A549 (cell line): ENCODE measurements around the gene FUCA1. TPM values are rescaled to one million over a fixed set of nuclear protein-coding genes. Genes with fewer than 3 reads are reported as not detected.

ENCODE experiments used
- ATAC-seq, 2 experiments: fragments of 200-7000 bp in 1 of 2; fragments of >200 bp in 1 of 2; cut with Nextera tagmentation in 1 of 2; cut with Tn5 transposase in 1 of 2; 3 replicates each; pipeline versions ENCODE4 v1.8.0 to v1.9.1; 2018 to 2020; ENCODE audit warnings: mild to moderate bottlenecking in 1 of 2, moderate library complexity in 1 of 2
- CTCF ChIA-PET: fragments of 300-600 bp; sonication (Branson Sonifier 250); formaldehyde crosslinking; extraction: SDS; loops from one replicate; lab custom pipeline; 2021; ENCODE audit warnings: antibody characterized with exemption, inconsistent platforms; lab: Yijun Ruan, JAX
- POLR2A ChIA-PET: fragments of 350-600 bp; formaldehyde crosslinking; extraction: SDS; loops from one replicate; lab custom pipeline; 2021; ENCODE audit warnings: antibody characterized with exemption, inconsistent platforms; lab: Yijun Ruan, JAX
- DNase-seq, 2 experiments: peaks; one replicate each; pipeline versions ENCODE4 v3.0.0 to v3.0.0-alpha.2; 2011 to 2016; ENCODE audit warnings: low read depth in 1 of 2, low spot score in 1 of 2
- FAIRE-seq: peaks from 2 replicates; lab custom pipeline; 2011; peaks lifted over from hg19 to GRCh38; lab: Jason Lieb, UNC
- H3K27ac ChIP-seq, 2 experiments: fragments of >200 bp; sonication (Bioruptor Twin); formaldehyde crosslinking; 3 replicates each; pipeline ENCODE4 v1.5.1; 2016 to 2017
- H3K4me1 ChIP-seq: fragments of >200 bp; sonication (Bioruptor Twin); formaldehyde crosslinking; 3 replicates; pipeline ENCODE4 v1.6.1; 2016
- H3K4me2 ChIP-seq: fragments of >200 bp; sonication (Bioruptor Twin); formaldehyde crosslinking; 3 replicates; pipeline ENCODE4 v1.6.1; 2016
- H3K4me3 ChIP-seq: fragments of >200 bp; sonication (Bioruptor Twin); formaldehyde crosslinking; 3 replicates; pipeline ENCODE4 v1.5.1; 2016
- H3K9me3 ChIP-seq: fragments of >200 bp; sonication (Bioruptor Twin); formaldehyde crosslinking; 3 replicates; pipeline ENCODE4 v1.6.1; 2016
- CHD2 ChIP-seq: fragments of 150-350 bp; IDR thresholded peaks from 2 replicates; pipeline ENCODE4 v1.6.1; 2014; ENCODE audit warnings: low read length; ENCODE audit not compliant: partially characterized antibody
- HDAC2 ChIP-seq: fragments of 200-600 bp; sonication (generic); IDR thresholded peaks from 2 replicates; pipeline ENCODE4 v1.6.1; 2016
- HOXA7 ChIP-seq: fragments of 250-450 bp; sonication (Bioruptor Pico); IDR thresholded peaks from 2 replicates; pipeline ENCODE4 v1.5.0; 2020; ENCODE audit warnings: mild to moderate bottlenecking, moderate library complexity
- HOXB5 ChIP-seq: fragments of 250-450 bp; sonication (Bioruptor Pico); IDR thresholded peaks from 2 replicates; pipeline ENCODE4 v1.5.0; 2020; ENCODE audit warnings: mild to moderate bottlenecking, moderate library complexity
- JUN ChIP-seq, 2 experiments: fragments of >200 bp; sonication (Bioruptor Twin); formaldehyde crosslinking; IDR thresholded peaks; 2 replicates in 1 of 2; 3 replicates in 1 of 2; pipeline ENCODE4 v1.6.1; 2016 to 2017
- KDM1A ChIP-seq: fragments of 200-600 bp; sonication (generic); IDR thresholded peaks from 2 replicates; pipeline ENCODE4 v1.6.1; 2016; ENCODE audit warnings: low read depth, mild to moderate bottlenecking
- MAFK ChIP-seq: fragments of 450-650 bp; IDR thresholded peaks from 2 replicates; pipeline ENCODE4 v1.6.1; 2014; ENCODE audit not compliant: partially characterized antibody
- NPAS2 ChIP-seq: fragments of 250-450 bp; sonication (Bioruptor Pico); IDR thresholded peaks from 2 replicates; pipeline ENCODE4 v1.8.0; 2022; ENCODE audit warnings: mild to moderate bottlenecking, moderate library complexity, borderline replicate concordance
- PHF8 ChIP-seq: fragments of 200-600 bp; sonication (generic); IDR thresholded peaks from 2 replicates; pipeline ENCODE4 v1.6.1; 2016; ENCODE audit warnings: low read depth, mild to moderate bottlenecking, antibody characterized with exemption, moderate library complexity, borderline replicate concordance
- RAD21 ChIP-seq, 2 experiments: fragments of >200 bp in 1 of 2; sonication (Bioruptor Twin) in 1 of 2; formaldehyde crosslinking in 1 of 2; IDR thresholded peaks in 1 of 2; conservative IDR thresholded peaks in 1 of 2; 2 replicates in 1 of 2; 3 replicates in 1 of 2; pipeline ENCODE4 v1.6.1; 2012 to 2018; ENCODE audit warnings: inconsistent platforms in 1 of 2
- RARB ChIP-seq: fragments of 250-450 bp; sonication (Bioruptor Pico); IDR thresholded peaks from 2 replicates; pipeline ENCODE4 v1.8.0; 2021; ENCODE audit warnings: mild to moderate bottlenecking, moderate library complexity
- RNF2 ChIP-seq: fragments of 200-600 bp; sonication (generic); IDR thresholded peaks from 2 replicates; pipeline ENCODE4 v1.6.1; 2016; ENCODE audit warnings: low read depth, mild to moderate bottlenecking, antibody characterized with exemption, moderate library complexity, borderline replicate concordance
- TP53 ChIP-seq: fragments of 250-450 bp; sonication (Bioruptor Pico); IDR thresholded peaks from 2 replicates; pipeline ENCODE4 v1.5.0; 2021; ENCODE audit warnings: mild to moderate bottlenecking, moderate library complexity
- ZC3H11A ChIP-seq: fragments of 450-650 bp; IDR thresholded peaks from 2 replicates; pipeline ENCODE4 v1.6.1; 2014; ENCODE audit warnings: antibody characterized with exemption, mild to moderate bottlenecking
- WGBS: methylation state at CpG from one replicate; pipeline ENCODE4 v1.1.6; 2017; ENCODE audit errors: missing lambda C conversion rate; 5-methylcytosine and 5-hydroxymethylcytosine counted together
- polyA plus RNA-seq, 4 experiments: library from polyadenylated mRNA; depleted of rRNA in 3 of 4; stranded (reverse); fragments of >200 nt; fragmentation: RNase III in 1 of 4; extraction: RNeasy Plus Mini Kit Qiagen cat#74134 plus additional on column Dnase treatment in 1 of 4; gene quantifications; 2 replicates in 3 of 4; 3 replicates in 1 of 4; pipeline ENCODE4 v1.2.3, GENCODE V29; 2011 to 2017
- TF ChIP-seq, protein P1 (sequence below): fragments of 250-450 bp; sonication (Bioruptor Pico); IDR thresholded peaks from 2 replicates; pipeline ENCODE4 v1.5.0; 2021; ENCODE audit warnings: mild to moderate bottlenecking, moderate library complexity, borderline replicate concordance
- TF ChIP-seq, protein P2 (sequence below): fragments of 150-350 bp; IDR thresholded peaks from 2 replicates; pipeline ENCODE4 v1.6.1; 2014; ENCODE audit warnings: low read depth, mild to moderate bottlenecking, low read length
- TF ChIP-seq, protein P3 (sequence below): fragments of >200 bp; sonication (Bioruptor Twin); formaldehyde crosslinking; IDR thresholded peaks from 2 replicates; pipeline ENCODE4 v1.6.1; 2016
- TF ChIP-seq, protein P4 (sequence below): IDR thresholded peaks from 2 replicates; pipeline ENCODE4 v1.6.1; 2012
- TF ChIP-seq, protein P5 (sequence below): fragments of >200 bp; sonication (Bioruptor Twin); formaldehyde crosslinking; IDR thresholded peaks from 3 replicates; pipeline ENCODE4 v1.6.1; 2016

FUCA1 gene
- polyA plus RNA-seq, 2 of the 4 experiments (the other 2 are of a cell fraction): 9.7 to 16.1 TPM

DNA sequence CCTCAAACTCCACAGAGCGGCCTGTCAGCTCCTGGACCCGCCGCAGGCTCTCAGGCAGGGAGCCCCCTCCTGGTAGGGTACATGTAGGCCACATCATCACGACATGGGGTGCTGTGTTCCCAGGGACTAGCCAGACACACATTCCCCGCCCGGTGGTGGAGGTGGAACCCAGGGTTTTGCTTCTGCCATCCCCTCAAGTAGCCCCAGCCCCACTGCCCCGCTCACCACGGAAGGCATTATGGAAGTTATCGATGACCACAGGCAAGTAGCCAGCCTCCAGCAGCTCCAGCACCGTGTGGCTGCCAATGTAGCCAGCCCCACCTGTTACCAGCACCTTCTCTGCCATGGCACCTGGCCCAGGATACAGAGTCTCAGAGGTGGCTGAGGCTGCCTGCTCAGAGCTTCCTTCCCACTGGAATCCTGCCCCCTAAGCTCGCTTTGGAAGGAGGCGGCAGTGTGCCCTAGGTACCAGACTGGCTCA is 69.4 kb downstream of the FUCA1 start:
- peak overlapping the region; percentile 89 for H3K4me2 ChIP-seq
- no peak for FAIRE-seq
- CTCF ChIA-PET: interaction anchor here (0.6 to 3.3 kb wide), 7 partner anchors 11 to 257 kb away, joined by 3 to 19 read pairs (median 5); no protein-coding TSS in a partner anchor
- POLR2A ChIA-PET: interaction anchor here (4.2 kb wide), 1 partner anchor 8 kb away, joined by 19 read pairs; the partner anchor contains the start of gene LYPLA2
- WGBS: 91% methylated on average over 4 of the region's 12 CpGs
- peak overlapping the region; percentile 72; the same call in 2 of the 3 replicates for H3K4me3 ChIP-seq
- DNase-seq: peak in 1 of 2 experiments; percentile 31
- no peak for ATAC-seq
- peaks cover 16% of the 10 kb centered on the region for H3K4me1 ChIP-seq
- no peaks in the 10 kb centered on the region for H3K9me3 ChIP-seq
- no peak for TF ChIP-seq TP53 (CRISPR knock-in tag)
- TF ChIP-seq, all 56 proteins: peak for 0
- peak overlapping the region; percentile 89 to 99 for H3K27ac ChIP-seq

DNA sequence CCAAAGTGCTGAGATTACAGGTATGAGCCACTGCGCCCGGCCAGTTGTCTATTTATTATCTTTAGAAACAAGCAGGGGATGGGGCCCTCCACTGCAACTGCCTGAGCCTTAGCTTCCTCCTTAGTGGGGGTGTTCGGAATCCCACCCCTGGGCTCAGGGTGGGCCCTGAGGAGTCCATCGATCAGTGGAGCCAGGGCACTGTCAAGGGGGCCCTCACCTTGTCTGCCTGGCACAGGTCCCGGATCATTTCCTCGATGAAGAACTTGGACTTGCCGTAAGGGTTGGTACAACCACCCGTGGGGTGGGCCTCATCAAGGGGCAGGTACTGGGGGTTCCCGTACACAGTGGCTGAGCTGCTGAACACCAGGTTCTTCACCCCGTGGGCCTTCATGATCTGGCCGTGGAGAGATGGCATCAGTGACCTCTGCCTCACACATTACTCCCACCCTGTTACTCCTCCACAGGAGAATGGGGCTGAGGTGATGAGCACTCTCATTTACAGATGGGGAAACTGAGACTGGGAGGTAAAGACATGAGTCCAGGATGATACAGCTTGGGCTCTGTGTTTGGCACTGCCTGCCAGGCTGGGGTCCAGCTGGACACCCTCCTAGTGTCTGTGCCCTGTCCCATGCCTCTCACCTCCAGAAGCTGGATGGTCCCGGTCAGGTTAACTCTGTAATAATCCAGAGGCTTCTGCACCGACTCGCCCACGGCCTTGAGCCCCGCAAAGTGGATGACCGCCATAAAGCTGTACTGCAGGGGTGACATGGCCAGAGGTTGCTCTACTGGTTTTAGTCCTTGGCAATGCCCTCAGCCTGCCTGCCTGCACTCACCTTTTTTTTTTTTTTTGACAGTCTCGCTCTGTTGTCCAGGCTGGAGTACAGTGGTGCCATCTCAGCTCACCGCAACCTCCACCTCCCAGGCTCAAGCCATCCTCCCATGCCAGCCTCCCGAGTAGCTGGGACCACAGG is 70.3 kb downstream of the FUCA1 start:
- Histone ChIP-seq H3K4me3 (no peak overlapping the region), H3K27ac (peak overlapping the region in 1 of 2 experiments; percentile 99; a peak in 1 of 6 replicates), H3K4me2 (no peak overlapping the region), H3K9me3 (no peaks in the 10 kb centered on the region), H3K4me1 (peaks cover 25% of the 10 kb centered on the region)
- TF ChIP-seq RAD21 (conservative IDR thresholded peaks at IDR 0.05 in 1 of 2, IDR thresholded peaks at IDR 0.05 in 1 of 2) (no peak), JUN (IDR thresholded peaks at IDR 0.05) (no peak), RNF2 (no peak), RARB (no peak), HOXB5 (CRISPR knock-in tag) (no peak), NPAS2 (CRISPR knock-in tag) (no peak), HOXA7 (no peak), MAFK (no peak), ZC3H11A (no peak), PHF8 (no peak), CHD2 (no peak), HDAC2 (no peak), KDM1A (no peak)
- TF ChIP-seq, protein P1, sequence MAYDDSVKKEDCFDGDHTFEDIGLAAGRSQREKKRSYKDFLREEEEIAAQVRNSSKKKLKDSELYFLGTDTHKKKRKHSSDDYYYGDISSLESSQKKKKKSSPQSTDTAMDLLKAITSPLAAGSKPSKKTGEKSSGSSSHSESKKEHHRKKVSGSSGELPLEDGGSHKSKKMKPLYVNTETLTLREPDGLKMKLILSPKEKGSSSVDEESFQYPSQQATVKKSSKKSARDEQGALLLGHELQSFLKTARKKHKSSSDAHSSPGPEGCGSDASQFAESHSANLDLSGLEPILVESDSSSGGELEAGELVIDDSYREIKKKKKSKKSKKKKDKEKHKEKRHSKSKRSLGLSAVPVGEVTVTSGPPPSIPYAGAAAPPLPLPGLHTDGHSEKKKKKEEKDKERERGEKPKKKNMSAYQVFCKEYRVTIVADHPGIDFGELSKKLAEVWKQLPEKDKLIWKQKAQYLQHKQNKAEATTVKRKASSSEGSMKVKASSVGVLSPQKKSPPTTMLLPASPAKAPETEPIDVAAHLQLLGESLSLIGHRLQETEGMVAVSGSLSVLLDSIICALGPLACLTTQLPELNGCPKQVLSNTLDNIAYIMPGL (CRISPR knock-in tag): no peak
- TF ChIP-seq, protein P2, sequence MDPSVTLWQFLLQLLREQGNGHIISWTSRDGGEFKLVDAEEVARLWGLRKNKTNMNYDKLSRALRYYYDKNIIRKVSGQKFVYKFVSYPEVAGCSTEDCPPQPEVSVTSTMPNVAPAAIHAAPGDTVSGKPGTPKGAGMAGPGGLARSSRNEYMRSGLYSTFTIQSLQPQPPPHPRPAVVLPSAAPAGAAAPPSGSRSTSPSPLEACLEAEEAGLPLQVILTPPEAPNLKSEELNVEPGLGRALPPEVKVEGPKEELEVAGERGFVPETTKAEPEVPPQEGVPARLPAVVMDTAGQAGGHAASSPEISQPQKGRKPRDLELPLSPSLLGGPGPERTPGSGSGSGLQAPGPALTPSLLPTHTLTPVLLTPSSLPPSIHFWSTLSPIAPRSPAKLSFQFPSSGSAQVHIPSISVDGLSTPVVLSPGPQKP: no peak
- TF ChIP-seq, protein P3, sequence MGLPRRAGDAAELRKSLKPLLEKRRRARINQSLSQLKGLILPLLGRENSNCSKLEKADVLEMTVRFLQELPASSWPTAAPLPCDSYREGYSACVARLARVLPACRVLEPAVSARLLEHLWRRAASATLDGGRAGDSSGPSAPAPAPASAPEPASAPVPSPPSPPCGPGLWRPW: no peak
- TF ChIP-seq, protein P4, sequence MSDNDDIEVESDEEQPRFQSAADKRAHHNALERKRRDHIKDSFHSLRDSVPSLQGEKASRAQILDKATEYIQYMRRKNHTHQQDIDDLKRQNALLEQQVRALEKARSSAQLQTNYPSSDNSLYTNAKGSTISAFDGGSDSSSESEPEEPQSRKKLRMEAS: no peak
- TF ChIP-seq, protein P5, sequence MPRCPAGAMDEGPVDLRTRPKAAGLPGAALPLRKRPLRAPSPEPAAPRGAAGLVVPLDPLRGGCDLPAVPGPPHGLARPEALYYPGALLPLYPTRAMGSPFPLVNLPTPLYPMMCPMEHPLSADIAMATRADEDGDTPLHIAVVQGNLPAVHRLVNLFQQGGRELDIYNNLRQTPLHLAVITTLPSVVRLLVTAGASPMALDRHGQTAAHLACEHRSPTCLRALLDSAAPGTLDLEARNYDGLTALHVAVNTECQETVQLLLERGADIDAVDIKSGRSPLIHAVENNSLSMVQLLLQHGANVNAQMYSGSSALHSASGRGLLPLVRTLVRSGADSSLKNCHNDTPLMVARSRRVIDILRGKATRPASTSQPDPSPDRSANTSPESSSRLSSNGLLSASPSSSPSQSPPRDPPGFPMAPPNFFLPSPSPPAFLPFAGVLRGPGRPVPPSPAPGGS: no peak
- DNase-seq (no peak), ATAC-seq (no peak), FAIRE-seq (no peak)
- POLR2A ChIA-PET: interaction anchor here (1.0 kb wide), 1 partner anchor 20 kb away, joined by 3 read pairs; the partner anchor contains the start of gene PITHD1
- CTCF ChIA-PET: interaction anchor here (0.6 to 3.3 kb wide), 9 partner anchors 8 to 594 kb away, joined by 3 to 19 read pairs (median 5); no protein-coding TSS in a partner anchor
- WGBS: 94% methylated on average over 15 of the region's 20 CpGs
